K562 (cell line): ENCODE results near the gene C1orf56. TPM values are rescaled to one million over a fixed set of nuclear protein-coding genes. Genes with fewer than 3 reads are reported as not detected.

Experiments used
- BCOR ChIP-seq: fragments of 450-650 bp; IDR thresholded peaks from 2 replicates; pipeline ENCODE4 v1.6.1; 2016
- BHLHE40 ChIP-seq: IDR thresholded peaks from 2 replicates; pipeline ENCODE4 v1.6.1; 2011; ENCODE audit warnings: low read length, improper control_type of control experiment
- CTBP1 ChIP-seq: fragments of 450-650 bp; IDR thresholded peaks from 2 replicates; pipeline ENCODE4 v1.6.1; 2016; ENCODE audit warnings: borderline replicate concordance
- ELK1 ChIP-seq: sonication (generic); formaldehyde crosslinking; IDR thresholded peaks from 2 replicates; pipeline ENCODE4 v1.8.1; 2022; ENCODE audit warnings: missing genetic modification reagents
- ETV5 ChIP-seq: sonication (generic); formaldehyde crosslinking; IDR thresholded peaks from 2 replicates; pipeline ENCODE4 v1.4.0; 2020; ENCODE audit warnings: low read depth, mild to moderate bottlenecking, missing genetic modification reagents
- FOXK2 ChIP-seq, 2 experiments: fragments of 450-650 bp; IDR thresholded peaks in 1 of 2; conservative IDR thresholded peaks in 1 of 2; 2 replicates each; pipeline ENCODE4 v1.6.1; 2016; ENCODE audit warnings: low read depth in 2 of 2, mild to moderate bottlenecking in 1 of 2
- HDAC2 ChIP-seq: fragments of 450-650 bp; IDR thresholded peaks from 2 replicates; pipeline ENCODE4 v1.6.1; 2016; ENCODE audit warnings: mild to moderate bottlenecking
- HSF4 ChIP-seq: fragments of 250-450 bp; sonication (Bioruptor Pico); IDR thresholded peaks from 2 replicates; pipeline ENCODE4 v2.1.2; 2022; ENCODE audit warnings: mild to moderate bottlenecking, moderate library complexity, borderline replicate concordance
- JUN ChIP-seq, 2 experiments: sonication (generic) in 1 of 2; formaldehyde crosslinking in 1 of 2; IDR thresholded peaks; 2 replicates each; pipeline versions ENCODE4 v1.6.1 to v1.8.0; 2012 to 2022; ENCODE audit warnings: borderline replicate concordance in 2 of 2, mild to moderate bottlenecking in 2 of 2, improper control_type of control experiment in 1 of 2, low read depth in 1 of 2, low read length in 1 of 2, missing genetic modification reagents in 1 of 2
- MEIS2 ChIP-seq: fragments of 450-650 bp; IDR thresholded peaks from 2 replicates; pipeline ENCODE4 v1.6.1; 2014; ENCODE audit warnings: mild to moderate bottlenecking; ENCODE audit not compliant: partially characterized antibody
- RCOR1 ChIP-seq, 2 experiments: IDR thresholded peaks; 2 replicates each; pipeline ENCODE4 v1.6.1; 2012; ENCODE audit warnings: low read depth in 2 of 2, low read length in 2 of 2, borderline replicate concordance in 1 of 2, improper control_type of control experiment in 1 of 2
- SPI1 ChIP-seq: IDR thresholded peaks from 2 replicates; pipeline ENCODE4 v1.6.1; 2011; ENCODE audit warnings: low read depth, low read length, control low read depth, borderline replicate concordance
- TCF7L2 ChIP-seq: fragments of 150-350 bp; IDR thresholded peaks from 2 replicates; pipeline ENCODE4 v1.6.1; 2016; ENCODE audit warnings: low read depth, mild to moderate bottlenecking, low read length, moderate library complexity
- USF1 ChIP-seq: sonication (generic); formaldehyde crosslinking; IDR thresholded peaks from 2 replicates; pipeline ENCODE4 v1.9.0; 2022; ENCODE audit warnings: mild to moderate bottlenecking, missing genetic modification reagents
- USF2 ChIP-seq: sonication (generic); formaldehyde crosslinking; IDR thresholded peaks from 2 replicates; pipeline ENCODE4 v1.5.0; 2020; ENCODE audit warnings: missing genetic modification reagents
- ZBTB2 ChIP-seq: fragments of 450-650 bp; IDR thresholded peaks from 2 replicates; pipeline ENCODE4 v1.6.1; 2016; ENCODE audit warnings: antibody characterized with exemption
- ZNF583 ChIP-seq: fragments of 250-450 bp; sonication (Bioruptor Pico); IDR thresholded peaks from 2 replicates; pipeline ENCODE4 v1.4.0; 2020
- polyA plus RNA-seq, 8 experiments: library from polyadenylated mRNA; depleted of rRNA in 4 of 8; stranded (reverse) in 5 of 8; unstranded in 3 of 8; fragments of >200 nt; fragmentation: Nextera tagmentation in 2 of 8; fragmentation: Illumina TruSeq in 1 of 8; extraction: Ambion mirVana in 2 of 8; extraction: Trizol in 1 of 8; gene quantifications; 2 replicates each; pipeline versions ENCODE4 v1.2.1 to v1.2.3, GENCODE V29; 2011 to 2014; ENCODE audit warnings: inconsistent platforms in 1 of 8, missing spikeins in 1 of 8
- total RNA-seq, 7 experiments: library from RNA; depleted of rRNA in 6 of 7; stranded (reverse); fragments of >200 nt in 6 of 7; fragmentation: Illumina TruSeq in 2 of 7; extraction: Trizol in 2 of 7; gene quantifications; 2 replicates each; pipeline versions ENCODE4 v1.2.1 to v1.2.3, GENCODE V29; 2011 to 2021; ENCODE audit warnings: low replicate concordance in 1 of 7

The C1orf56 gene
- total and polyA plus RNA-seq, 9 of the 15 experiments (the other 6 are each of a cell fraction or from before 2014, with no cell fraction given), result 0.18 to 15.7 (median 1.1) TPM

- TF ChIP-seq ZBTB2 (peak; percentile 40; the same call in 1 of the 2 replicates), BHLHE40 (peak; percentile 74), HSF4 (no peak), FOXK2 (conservative IDR thresholded peaks at IDR 0.05 in 1 of 2, IDR thresholded peaks at IDR 0.05 in 1 of 2; ENCODE audit: low read depth in 2 of 2) (peak; percentile 20 to 78; a peak in 1 of 4 replicates), SPI1 (0 out of 2 replicates have a peak, but pooled peaks have one; percentile 45), CTBP1 (peak; percentile 60; the same call in 1 of the 2 replicates), ETV5 (CRISPR knock-in tag) (0 out of 2 replicates have a peak, but pooled peaks have one; percentile 54), JUN (IDR thresholded peaks at IDR 0.05; ENCODE audit: borderline replicate concordance, low read depth, low read length) (peak; percentile 97), JUN (CRISPR knock-in tag; IDR thresholded peaks at IDR 0.05; ENCODE audit: borderline replicate concordance) (no peak), TCF7L2 (0 out of 2 replicates have a peak, but pooled peaks have one; percentile 53), USF1 (peak; percentile 86), MEIS2 (peak; percentile 41), HDAC2 (peak; percentile 41; the same call in 1 of the 2 replicates), ZNF583 (CRISPR knock-in tag) (no peak), BCOR (no peak), ELK1 (CRISPR knock-in tag) (no peak), RCOR1 (IDR thresholded peaks at IDR 0.05; ENCODE audit: borderline replicate concordance in 1 of 2, low read depth in 2 of 2, low read length in 2 of 2) (peak in 1 of 2 experiments; percentile 26; a peak in 1 of 4 replicates), USF2 (CRISPR knock-in tag) (peak; percentile 73)
Observed at GRCh38 chr1:151001602-151002001, 45.9 kb upstream of the C1orf56 start (continued).
